ENCODE results near the gene LRCH1. TPM values are rescaled to one million over a fixed set of nuclear protein-coding genes. Genes with fewer than 3 reads are reported as not detected.

LRCH1 gene
- total and polyA plus RNA-seq, 2 experiments from 2014 or later, result 4.7 to 5.0 TPM

- H3K27me3 ChIP-seq (replicated peaks; ENCODE audit: insufficient read depth), result no peaks in the 10 kb centered on the region
- no peak overlapping the region for H3K4me2 ChIP-seq (ENCODE audit: unreplicated experiment)
- H3K9me3 ChIP-seq (ENCODE audit: low read depth), result no peaks in the 10 kb centered on the region
- H3K79me2 ChIP-seq (ENCODE audit: insufficient read depth), result 0 out of 2 replicates have a peak, but pooled peaks cover 4% of the 10 kb centered on the region
- peaks cover 42% of the 10 kb centered on the region for H3F3A ChIP-seq (ENCODE audit: insufficient read depth)
- no peak overlapping the region for H3K4me3 ChIP-seq
- H3K36me3 ChIP-seq (ENCODE audit: low read depth), result peaks cover 62% of the 10 kb centered on the region
- DNase-seq, result no peak
- H3K9ac ChIP-seq, result no peak overlapping the region
- no peaks in the 10 kb centered on the region for H4K20me1 ChIP-seq (ENCODE audit: insufficient read depth)
- H2AFZ ChIP-seq, result no peak overlapping the region
- TF ChIP-seq EZH2phosphoT487 (IDR thresholded peaks at IDR 0.05; ENCODE audit: insufficient read depth, low read depth) (no peak), EZH2 (IDR thresholded peaks at IDR 0.05; ENCODE audit: insufficient read depth, poor library complexity, severe bottlenecking) (no peak)
- H3K27ac ChIP-seq, result no peak overlapping the region
- 95 to 96% methylated on average over 2 of the region's 2 CpGs for whole genome bisulfite sequencing, 2 experiments (ENCODE audit: low coverage in 1 of 2, low lambda C conversion rate in 2 of 2, missing lambda C conversion rate in 2 of 2)
- H3K4me1 ChIP-seq (ENCODE audit: insufficient read depth), result peaks cover 16% of the 10 kb centered on the region
- H3K9me2 ChIP-seq (ENCODE audit: insufficient read depth), result no peaks in the 10 kb centered on the region
- in situ Hi-C loops (cut with MboI), result no loop called here
Observed at GRCh38 chr13:46782691-46783090, 229.7 kb downstream of the LRCH1 start.

GRCh38 chr13:46783504-46783903, 230.5 kb downstream of the LRCH1 start:
- TF ChIP-seq EZH2phosphoT487 (IDR thresholded peaks at IDR 0.05; ENCODE audit: insufficient read depth, low read depth) (no peak), EZH2 (IDR thresholded peaks at IDR 0.05; ENCODE audit: insufficient read depth, poor library complexity, severe bottlenecking) (no peak)
- in situ Hi-C loops (cut with MboI), result no loop called here
- H3F3A ChIP-seq (ENCODE audit: insufficient read depth), result peaks cover 39% of the 10 kb centered on the region
- H3K4me3 ChIP-seq, result no peak overlapping the region
- H3K36me3 ChIP-seq (ENCODE audit: low read depth), result peaks cover 66% of the 10 kb centered on the region
- no peaks in the 10 kb centered on the region for H3K9me2 ChIP-seq (ENCODE audit: insufficient read depth)
- H3K4me2 ChIP-seq (ENCODE audit: unreplicated experiment), result no peak overlapping the region
- H3K4me1 ChIP-seq (ENCODE audit: insufficient read depth), result peaks cover 9% of the 10 kb centered on the region
- peaks cover 4% of the 10 kb centered on the region; the same call in 1 of the 2 replicates for H3K79me2 ChIP-seq (ENCODE audit: insufficient read depth)
- no peaks in the 10 kb centered on the region for H3K9me3 ChIP-seq (ENCODE audit: low read depth)
- no peak overlapping the region for H3K27ac ChIP-seq
- H2AFZ ChIP-seq, result no peak overlapping the region
- no peak overlapping the region for H3K9ac ChIP-seq
- no peaks in the 10 kb centered on the region for H3K27me3 ChIP-seq (replicated peaks; ENCODE audit: insufficient read depth)
- H4K20me1 ChIP-seq (ENCODE audit: insufficient read depth), result no peaks in the 10 kb centered on the region
- no peak for DNase-seq
- 94 to 99% methylated on average over 3 of the region's 3 CpGs for WGBS, 2 experiments (ENCODE audit: low coverage in 1 of 2, low lambda C conversion rate in 2 of 2, missing lambda C conversion rate in 2 of 2)

GRCh38 chr13:46795321-46795720, 242.4 kb downstream of the LRCH1 start:
- H3K4me2 ChIP-seq (ENCODE audit: unreplicated experiment), result no peak overlapping the region
- 90 to 91% methylated on average over 6 of the region's 6 CpGs for WGBS, 2 experiments (ENCODE audit: low coverage in 1 of 2, low lambda C conversion rate in 2 of 2, missing lambda C conversion rate in 2 of 2)

GRCh38 chr13:46796129-46796514, 243.2 kb downstream of the LRCH1 start:
- in situ Hi-C loops (cut with MboI), result no loop called here
- Histone ChIP-seq H3K4me1 (ENCODE audit: insufficient read depth) (peaks cover 14% of the 10 kb centered on the region), H3K79me2 (ENCODE audit: insufficient read depth) (peaks cover 57% of the 10 kb centered on the region), H3K4me3 (peak overlapping the region; percentile 94), H2AFZ (peak overlapping the region; percentile 94), H3K9me2 (ENCODE audit: insufficient read depth) (no peaks in the 10 kb centered on the region), H3K9me3 (ENCODE audit: low read depth) (no peaks in the 10 kb centered on the region), H3K4me2 (ENCODE audit: unreplicated experiment) (peak overlapping the region; percentile 88), H3K36me3 (ENCODE audit: low read depth) (peaks cover 20% of the 10 kb centered on the region), H3F3A (ENCODE audit: insufficient read depth) (peaks cover 6% of the 10 kb centered on the region; the same call in 1 of the 2 replicates), H3K27me3 (replicated peaks; ENCODE audit: insufficient read depth) (no peaks in the 10 kb centered on the region), H4K20me1 (ENCODE audit: insufficient read depth) (no peaks in the 10 kb centered on the region), H3K9ac (peak overlapping the region; percentile 96), H3K27ac (peak overlapping the region; percentile 89)
- TF ChIP-seq EZH2 (IDR thresholded peaks at IDR 0.05; ENCODE audit: insufficient read depth, poor library complexity, severe bottlenecking) (no peak), EZH2phosphoT487 (IDR thresholded peaks at IDR 0.05; ENCODE audit: insufficient read depth, low read depth) (no peak)
- DNase-seq, result peak; percentile 2
- WGBS, 2 experiments (ENCODE audit: low coverage in 1 of 2, low lambda C conversion rate in 2 of 2, missing lambda C conversion rate in 2 of 2), result 27 to 32% methylated on average over 5 of the region's 5 CpGs

More at GRCh38 chr13:46795321-46795720, 242.4 kb downstream of the LRCH1 start:
- H3K36me3 ChIP-seq (ENCODE audit: low read depth), result peaks cover 28% of the 10 kb centered on the region
- peaks cover 14% of the 10 kb centered on the region for H3K4me1 ChIP-seq (ENCODE audit: insufficient read depth)
- H3K27me3 ChIP-seq (replicated peaks; ENCODE audit: insufficient read depth), result no peaks in the 10 kb centered on the region
- H2AFZ ChIP-seq, result no peak overlapping the region
- no peaks in the 10 kb centered on the region for H3K9me2 ChIP-seq (ENCODE audit: insufficient read depth)
- H3K27ac ChIP-seq, result no peak overlapping the region
- H3K9me3 ChIP-seq (ENCODE audit: low read depth), result no peaks in the 10 kb centered on the region
- H3K4me3 ChIP-seq, result no peak overlapping the region
- DNase-seq, result peak; percentile 24
- in situ Hi-C loops (cut with MboI), result no loop called here
- peaks cover 65% of the 10 kb centered on the region for H3K79me2 ChIP-seq (ENCODE audit: insufficient read depth)
- no peaks in the 10 kb centered on the region for H4K20me1 ChIP-seq (ENCODE audit: insufficient read depth)
- peaks cover 6% of the 10 kb centered on the region; the same call in 1 of the 2 replicates for H3F3A ChIP-seq (ENCODE audit: insufficient read depth)
- no peak overlapping the region for H3K9ac ChIP-seq
- TF ChIP-seq EZH2phosphoT487 (IDR thresholded peaks at IDR 0.05; ENCODE audit: insufficient read depth, low read depth) (no peak), EZH2 (IDR thresholded peaks at IDR 0.05; ENCODE audit: insufficient read depth, poor library complexity, severe bottlenecking) (no peak)
